Peyer's patch (tissue), 4 donors: ENCODE measurements around the gene PTOV1.

Experiments
- POLR2A ChIP-seq, 2 donors: fragments of 450-650 bp; IDR thresholded peaks; one replicate each; pipeline ENCODE4 v1.5.1; 2017; ENCODE audit warnings: antibody characterized with exemption in 2 of 2, mild to moderate bottlenecking in 2 of 2, moderate library complexity in 2 of 2
- TF ChIP-seq, protein P1 (sequence below), 6 experiments: fragments of 450-650 bp in 4 of 6; fragments of 200-600 bp in 2 of 6; sonication (generic) in 1 of 6; IDR thresholded peaks; one replicate each; pipeline ENCODE4 v1.5.1; 2017 to 2019; ENCODE audit warnings: antibody characterized with exemption in 6 of 6, mild to moderate bottlenecking in 3 of 6, moderate library complexity in 1 of 6

DNA sequence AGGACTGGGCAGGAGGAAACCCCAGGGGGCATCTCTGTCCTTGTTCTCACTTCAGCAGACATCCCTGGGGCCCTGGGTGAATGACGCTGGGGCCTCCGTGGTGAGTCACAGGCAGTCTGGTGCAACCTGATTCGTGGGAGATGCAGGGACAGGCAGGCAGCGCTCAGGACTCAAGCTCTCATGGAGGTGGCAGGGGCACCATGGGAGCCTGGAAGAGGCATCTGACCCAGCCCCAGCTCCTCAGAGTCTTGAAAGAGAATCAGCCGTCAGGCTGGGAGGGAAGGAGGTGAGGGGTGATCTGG lies 14.0 kb upstream of the PTOV1 start:
- TF ChIP-seq POLR2A (IDR thresholded peaks at IDR 0.05) = no peak
- TF ChIP-seq, protein P1, sequence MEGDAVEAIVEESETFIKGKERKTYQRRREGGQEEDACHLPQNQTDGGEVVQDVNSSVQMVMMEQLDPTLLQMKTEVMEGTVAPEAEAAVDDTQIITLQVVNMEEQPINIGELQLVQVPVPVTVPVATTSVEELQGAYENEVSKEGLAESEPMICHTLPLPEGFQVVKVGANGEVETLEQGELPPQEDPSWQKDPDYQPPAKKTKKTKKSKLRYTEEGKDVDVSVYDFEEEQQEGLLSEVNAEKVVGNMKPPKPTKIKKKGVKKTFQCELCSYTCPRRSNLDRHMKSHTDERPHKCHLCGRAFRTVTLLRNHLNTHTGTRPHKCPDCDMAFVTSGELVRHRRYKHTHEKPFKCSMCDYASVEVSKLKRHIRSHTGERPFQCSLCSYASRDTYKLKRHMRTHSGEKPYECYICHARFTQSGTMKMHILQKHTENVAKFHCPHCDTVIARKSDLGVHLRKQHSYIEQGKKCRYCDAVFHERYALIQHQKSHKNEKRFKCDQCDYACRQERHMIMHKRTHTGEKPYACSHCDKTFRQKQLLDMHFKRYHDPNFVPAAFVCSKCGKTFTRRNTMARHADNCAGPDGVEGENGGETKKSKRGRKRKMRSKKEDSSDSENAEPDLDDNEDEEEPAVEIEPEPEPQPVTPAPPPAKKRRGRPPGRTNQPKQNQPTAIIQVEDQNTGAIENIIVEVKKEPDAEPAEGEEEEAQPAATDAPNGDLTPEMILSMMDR (IDR thresholded peaks at IDR 0.05) = no peak
